SK-N-SH (cell line): Measurements from ENCODE around the gene CASZ1. TPM values are rescaled to one million over a fixed set of nuclear protein-coding genes. Genes with fewer than 3 reads are reported as not detected.
A peak's percentile ranks its signal among the peaks of the same experiment; 100 is the strongest.

Source experiments
- CTCF ChIA-PET: fragments of 300-600, 350-600 bp; formaldehyde crosslinking; extraction: SDS; loops from one replicate; lab custom pipeline; 2021; lab: Yijun Ruan, JAX
- POLR2A ChIA-PET: fragments of 350-600 bp; sonication (Branson Sonifier 250); formaldehyde crosslinking; extraction: SDS; loops from one replicate; lab custom pipeline; 2020; ENCODE audit warnings: antibody characterized with exemption, inconsistent platforms; lab: Yijun Ruan, JAX
- DNase-seq: peaks from one replicate; pipeline ENCODE4 v3.0.0; 2012
- H2AFZ ChIP-seq: fragments of 200-600 bp; sonication (generic); 2 replicates; pipeline ENCODE4 v1.8.1; 2016; ENCODE audit warnings: antibody characterized with exemption, mild to moderate bottlenecking, low read depth
- H3F3A ChIP-seq: fragments of 200-600 bp; sonication (generic); replicated peaks from 2 replicates; pipeline ENCODE3; 2016; ENCODE audit warnings: antibody characterized with exemption, mild to moderate bottlenecking; ENCODE audit not compliant: insufficient read depth
- H3K27ac ChIP-seq, 2 experiments: fragments of 200-500 bp in 1 of 2; fragments of 200-600 bp in 1 of 2; sonication (Bioruptor generic) in 1 of 2; sonication (generic), shearing (Covaris generic) in 1 of 2; 2 replicates each; pipeline versions ENCODE4 v1.5.1 to v1.6.1; 2014 to 2016; ENCODE audit warnings: low read depth in 2 of 2, inconsistent platforms in 1 of 2, low read length in 1 of 2, mild to moderate bottlenecking in 1 of 2, mixed read lengths in 1 of 2
- H3K27me3 ChIP-seq: fragments of 200-600 bp; sonication (generic), shearing (Covaris generic); 2 replicates; pipeline ENCODE4 v1.6.1; 2016; ENCODE audit warnings: mixed run types; ENCODE audit not compliant: insufficient read depth
- H3K36me3 ChIP-seq, 2 experiments: fragments of 200-500 bp in 1 of 2; fragments of 200-600 bp in 1 of 2; sonication (Bioruptor generic) in 1 of 2; sonication (generic) in 1 of 2; replicated peaks in 1 of 2; 2 replicates each; pipeline versions ENCODE3 to v1.5.1; 2014 to 2016; ENCODE audit warnings: low read length in 1 of 2, mild to moderate bottlenecking in 1 of 2; ENCODE audit not compliant: insufficient read depth in 2 of 2, control insufficient read depth in 1 of 2
- H3K4me1 ChIP-seq, 2 experiments: fragments of 200-500 bp in 1 of 2; fragments of 200-600 bp in 1 of 2; sonication (Bioruptor generic) in 1 of 2; sonication (generic), shearing (Covaris generic) in 1 of 2; 2 replicates each; pipeline versions ENCODE4 v1.5.1 to v1.6.1; 2014 to 2016; ENCODE audit warnings: low read depth in 1 of 2, low read length in 1 of 2, mixed run types in 1 of 2; ENCODE audit not compliant: insufficient read depth in 2 of 2, control insufficient read depth in 1 of 2
- H3K4me2 ChIP-seq: fragments of 200-600 bp; sonication (generic), shearing (Covaris generic); 2 replicates; pipeline ENCODE4 v1.6.1; 2017; ENCODE audit warnings: mixed run types
- H3K4me3 ChIP-seq, 2 experiments: fragments of 200-500 bp in 1 of 2; fragments of 200-600 bp in 1 of 2; sonication (Bioruptor generic) in 1 of 2; sonication (generic), shearing (Covaris generic) in 1 of 2; 2 replicates each; pipeline versions ENCODE4 v1.5.1 to v1.8.1; 2014 to 2016; ENCODE audit warnings: low read depth in 2 of 2, inconsistent platforms in 1 of 2, low read length in 1 of 2, mild to moderate bottlenecking in 1 of 2, mixed read lengths in 1 of 2, moderate library complexity in 1 of 2
- H3K79me2 ChIP-seq: fragments of 200-600 bp; sonication (generic); 2 replicates; pipeline ENCODE4 v1.8.1; 2017; ENCODE audit warnings: mild to moderate bottlenecking; ENCODE audit not compliant: insufficient read depth
- H3K9ac ChIP-seq: fragments of 200-600 bp; sonication (generic); 2 replicates; pipeline ENCODE4 v1.6.1; 2017; ENCODE audit warnings: mixed run types
- H3K9me2 ChIP-seq: fragments of 200-600 bp; sonication (generic); 2 replicates; pipeline ENCODE4 v1.6.1; 2017; ENCODE audit warnings: mixed run types
- H3K9me3 ChIP-seq: fragments of 200-600 bp; sonication (generic); 2 replicates; pipeline ENCODE4 v1.6.1; 2017; ENCODE audit warnings: mixed run types, mild to moderate bottlenecking, moderate library complexity
- H4K20me1 ChIP-seq: fragments of 200-600 bp; sonication (generic); 2 replicates; pipeline ENCODE4 v1.6.1; 2017; ENCODE audit warnings: mild to moderate bottlenecking, mixed run types; ENCODE audit not compliant: insufficient read depth
- FOSL2 ChIP-seq: IDR thresholded peaks from 2 replicates; pipeline ENCODE4 v1.4.0; 2012; ENCODE audit warnings: low read depth, mild to moderate bottlenecking, moderate library complexity, borderline replicate concordance
- FOXJ3 ChIP-seq: sonication (generic); formaldehyde crosslinking; IDR thresholded peaks from 2 replicates; pipeline ENCODE4 v1.5.1; 2020; ENCODE audit warnings: mild to moderate bottlenecking, missing genetic modification reagents
- GATA2 ChIP-seq: sonication (generic); formaldehyde crosslinking; IDR thresholded peaks from 2 replicates; pipeline ENCODE4 v1.5.0; 2020; ENCODE audit warnings: mild to moderate bottlenecking, missing genetic modification reagents
- IRF3 ChIP-seq: fragments of 150-350 bp; IDR thresholded peaks from 2 replicates; pipeline ENCODE4 v1.6.1; 2016; ENCODE audit warnings: mild to moderate bottlenecking, low read depth, low read length
- MAX ChIP-seq: IDR thresholded peaks from 2 replicates; pipeline ENCODE4 v1.4.0; 2012; ENCODE audit warnings: low read depth
- MEF2A ChIP-seq: IDR thresholded peaks from 2 replicates; pipeline ENCODE4 v1.4.0; 2012; ENCODE audit warnings: low read depth, borderline replicate concordance
- NRF1 ChIP-seq: IDR thresholded peaks from 2 replicates; pipeline ENCODE4 v1.6.1; 2012; ENCODE audit warnings: low read depth, mild to moderate bottlenecking, low read length
- POLR2AphosphoS5 ChIP-seq: IDR thresholded peaks from 2 replicates; pipeline ENCODE4 v1.6.1; 2012; ENCODE audit warnings: low read depth, low read length
- REST ChIP-seq: IDR thresholded peaks from 2 replicates; pipeline ENCODE4 v1.6.1; 2012; ENCODE audit warnings: mild to moderate bottlenecking, low read depth, low read length, moderate library complexity
- RFX5 ChIP-seq: IDR thresholded peaks from 2 replicates; pipeline ENCODE4 v1.6.1; 2012; ENCODE audit warnings: mild to moderate bottlenecking, improper control_type of control experiment, low read length
- SIN3A ChIP-seq: IDR thresholded peaks from 2 replicates; pipeline ENCODE4 v1.6.1; 2012; ENCODE audit warnings: low read depth, mild to moderate bottlenecking, low read length, moderate library complexity, borderline replicate concordance
- SMC3 ChIP-seq: IDR thresholded peaks from 2 replicates; pipeline ENCODE4 v1.6.1; 2012; ENCODE audit warnings: low read depth, low read length, improper control_type of control experiment
- TAF1 ChIP-seq: IDR thresholded peaks from 2 replicates; pipeline ENCODE4 v1.6.1; 2012; ENCODE audit warnings: low read depth, mild to moderate bottlenecking, low read length, moderate library complexity, borderline replicate concordance
- TCF12 ChIP-seq: IDR thresholded peaks from 2 replicates; pipeline ENCODE4 v1.4.0; 2012
- TEAD4 ChIP-seq: IDR thresholded peaks from 2 replicates; pipeline ENCODE4 v1.4.0; 2012; ENCODE audit warnings: mild to moderate bottlenecking, borderline replicate concordance; ENCODE audit not compliant: insufficient read depth
- USF2 ChIP-seq: fragments of 150-350 bp; IDR thresholded peaks from 2 replicates; pipeline ENCODE4 v1.6.1; 2017; ENCODE audit warnings: antibody characterized with exemption, low read length, low read depth, borderline replicate concordance
- WGBS: methylation state at CpG from one replicate; pipeline ENCODE4 v1.1.6; 2017; ENCODE audit warnings: low lambda C conversion rate; 5-methylcytosine and 5-hydroxymethylcytosine counted together
- polyA plus RNA-seq, 3 experiments: library from polyadenylated mRNA; depleted of rRNA; stranded (reverse); fragments of >200 nt; gene quantifications; 2 replicates each; pipeline ENCODE4 v1.2.3, GENCODE V29; 2012

CASZ1 gene
- polyA plus RNA-seq, 1 of the 3 experiments (the other 2 are of a cell fraction), result 0.51 TPM

GRCh38 chr1:10635085-10635896 is 161.2 kb downstream of the CASZ1 start:
- Histone ChIP-seq H2AFZ (no peak overlapping the region), H3K36me3 (peaks cover 0 to 5% of the 10 kb centered on the region in 2 experiments), H3F3A (peaks cover 3% of the 10 kb centered on the region), H3K9me2 (no peaks in the 10 kb centered on the region), H3K4me2 (no peak overlapping the region), H3K27ac (peak overlapping the region in 1 of 2 experiments; percentile 34; a peak in 1 of 4 replicates), H4K20me1 (no peaks in the 10 kb centered on the region), H3K4me3 (no peak overlapping the region), H3K27me3 (no peaks in the 10 kb centered on the region), H3K79me2 (no peaks in the 10 kb centered on the region), H3K9ac (no peak overlapping the region), H3K9me3 (no peaks in the 10 kb centered on the region), H3K4me1 (peaks cover 5 to 39% of the 10 kb centered on the region in 2 experiments; a peak in 2 of 4 replicates)
- ChIA-PET CTCF (interaction anchor here (1.1 kb wide), 2 partner anchors 232 to 326 kb away, joined by 3 read pairs; no protein-coding TSS in a partner anchor), POLR2A (no interaction called here)
- 88% methylated on average over 17 of the region's 23 CpGs for WGBS
- TF ChIP-seq FOSL2 (no peak), FOXJ3 (CRISPR knock-in tag) (no peak), REST (no peak), POLR2AphosphoS5 (no peak), MAX (no peak), TCF12 (no peak), TEAD4 (no peak), SMC3 (no peak), GATA2 (no peak), USF2 (no peak), TAF1 (no peak), SIN3A (no peak), RFX5 (no peak), IRF3 (no peak), NRF1 (no peak), MEF2A (no peak)
- peak; percentile 49 for DNase-seq
